Endothelial cell of umbilical vein (primary cell): Measurements from ENCODE around the gene CCT6A. TPM values are rescaled to one million over a fixed set of nuclear protein-coding genes. Genes with fewer than 3 reads are reported as not detected.

ENCODE experiments used
- BruUV-seq: library from RNA; stranded (reverse); fragments of 400-500 nt; replicated peaks from 2 replicates; lab custom pipeline; 2021; lab: Mats Ljungman, UMichigan
- CTCF ChIA-PET: fragments of 300-600, 350-600 bp; sonication (Branson Sonifier 250); formaldehyde crosslinking; loops from one replicate; lab custom pipeline; 2021; ENCODE audit warnings: antibody characterized with exemption, inconsistent platforms; lab: Charles Lee
- POLR2A ChIA-PET: fragments of 300-600, 350-600 bp; sonication (Branson Sonifier 250); formaldehyde crosslinking; loops from one replicate; lab custom pipeline; 2021; ENCODE audit warnings: antibody characterized with exemption, inconsistent platforms; lab: Charles Lee
- DNase-seq: peaks from one replicate; pipeline ENCODE4 v3.0.0-alpha.2; 2011; ENCODE audit warnings: low read depth, low spot score
- FAIRE-seq: peaks from 2 replicates; lab custom pipeline; 2011; peaks lifted over from hg19 to GRCh38; lab: Jason Lieb, UNC
- H2AFZ ChIP-seq: 2 replicates; pipeline ENCODE4 v1.6.0; 2012; ENCODE audit warnings: low read depth, low read length, control low read depth, inconsistent platforms
- H3K27ac ChIP-seq: 2 replicates; pipeline ENCODE4 v1.5.1; 2011; ENCODE audit warnings: low read depth, mild to moderate bottlenecking, control low read depth, low read length, moderate library complexity; ENCODE audit not compliant: insufficient read depth
- H3K27me3 ChIP-seq, 2 experiments: 2 replicates each; pipeline versions ENCODE4 v1.6.0 to v1.6.1; 2011; ENCODE audit warnings: low read length in 2 of 2, mixed read lengths in 1 of 2; ENCODE audit not compliant: control insufficient read depth in 2 of 2, insufficient read depth in 2 of 2
- H3K36me3 ChIP-seq, 2 experiments: 2 replicates in 1 of 2; 3 replicates in 1 of 2; pipeline ENCODE4 v1.5.1; 2011; ENCODE audit warnings: low read length in 2 of 2, mild to moderate bottlenecking in 1 of 2, moderate library complexity in 1 of 2; ENCODE audit not compliant: control insufficient read depth in 2 of 2, insufficient read depth in 2 of 2; ENCODE audit errors: extremely low read depth in 1 of 2
- H3K4me1 ChIP-seq: 3 replicates; pipeline ENCODE4 v1.5.1; 2011; ENCODE audit warnings: mild to moderate bottlenecking, low read length; ENCODE audit not compliant: control insufficient read depth, insufficient read depth; ENCODE audit errors: extremely low read depth
- H3K4me2 ChIP-seq: 2 replicates; pipeline ENCODE4 v1.6.1; 2011; ENCODE audit warnings: low read length, control low read depth, mixed read lengths; ENCODE audit not compliant: insufficient read depth
- H3K4me3 ChIP-seq, 3 experiments: fragments of 200-600 bp in 1 of 3; sonication (generic), shearing (Covaris generic) in 1 of 3; replicated peaks in 1 of 3; 2 replicates each; pipeline ENCODE4 v1.5.1; 2011 to 2016; ENCODE audit warnings: control low read depth in 3 of 3, low read length in 3 of 3, mild to moderate bottlenecking in 2 of 3, inconsistent platforms in 1 of 3, low read depth in 1 of 3, moderate library complexity in 1 of 3; ENCODE audit not compliant: insufficient read depth in 1 of 3
- H3K79me2 ChIP-seq: 2 replicates; pipeline ENCODE4 v1.6.0; 2012; ENCODE audit warnings: low read length, inconsistent platforms; ENCODE audit not compliant: control insufficient read depth, insufficient read depth
- H3K9ac ChIP-seq: replicated peaks from 2 replicates; pipeline ENCODE3; 2011; ENCODE audit warnings: low read length, control low read depth; ENCODE audit not compliant: insufficient read depth; ENCODE audit errors: extremely low read depth
- H3K9me1 ChIP-seq: replicated peaks from 3 replicates; pipeline ENCODE4 v1.6.0; 2011; ENCODE audit warnings: mild to moderate bottlenecking, low read length; ENCODE audit not compliant: control insufficient read depth, insufficient read depth; ENCODE audit errors: extremely low read depth
- H3K9me3 ChIP-seq: replicated peaks from 2 replicates; pipeline ENCODE4 v1.5.1; 2012; ENCODE audit warnings: low read length, inconsistent platforms; ENCODE audit not compliant: control insufficient read depth, insufficient read depth
- H4K20me1 ChIP-seq: replicated peaks from 2 replicates; pipeline ENCODE3; 2011; ENCODE audit warnings: mild to moderate bottlenecking, low read length; ENCODE audit not compliant: control insufficient read depth, insufficient read depth; ENCODE audit errors: extremely low read depth
- EZH2 ChIP-seq: IDR thresholded peaks from 2 replicates; pipeline ENCODE4 v1.6.1; 2012; ENCODE audit warnings: borderline replicate concordance, low read depth, mild to moderate bottlenecking, moderate library complexity, low read length, inconsistent platforms; ENCODE audit not compliant: severe bottlenecking
- FOS ChIP-seq: IDR thresholded peaks from 2 replicates; pipeline ENCODE4 v1.6.1; 2011; ENCODE audit warnings: mild to moderate bottlenecking, low read length, moderate library complexity, borderline replicate concordance; ENCODE audit not compliant: insufficient read depth
- GATA2 ChIP-seq: IDR thresholded peaks from 2 replicates; pipeline ENCODE4 v1.7.0; 2011; ENCODE audit warnings: low read depth, mild to moderate bottlenecking, moderate library complexity, mixed read lengths, low read length; ENCODE audit not compliant: insufficient read length, insufficient read depth
- JUN ChIP-seq: IDR thresholded peaks from 2 replicates; pipeline ENCODE4 v1.6.1; 2011; ENCODE audit warnings: borderline replicate concordance, low read depth; ENCODE audit not compliant: insufficient read length, insufficient read depth
- MYC ChIP-seq: IDR thresholded peaks from one replicate; pipeline ENCODE4 v1.6.1; 2011; ENCODE audit warnings: mild to moderate bottlenecking, low read depth, low read length
- POLR2A ChIP-seq: IDR thresholded peaks from 2 replicates; pipeline ENCODE4 v1.6.1; 2012; ENCODE audit warnings: low read depth, mild to moderate bottlenecking, control low read depth, low read length
- POLR2AphosphoS5 ChIP-seq: IDR thresholded peaks from 2 replicates; pipeline ENCODE4 v1.6.1; 2012; ENCODE audit warnings: low read depth, mild to moderate bottlenecking, control low read depth, low read length, moderate library complexity; ENCODE audit not compliant: insufficient read depth
- dilution Hi-C: fragments of 300-500 bp; cut with MboI; formaldehyde crosslinking; loops from one replicate; pipeline ENCODE4 v1.15.0; 2019; ENCODE audit warnings: low sequenced_read_pairs; ENCODE audit not compliant: extremely low pct_ligation_motif_present
- intact Hi-C: fragments of 100-400 bp; cut with micrococcal nuclease; formaldehyde crosslinking; loops from one replicate; pipeline ENCODE4 v1.10.0; 2022
- polyA plus RNA-seq, 4 experiments: library from polyadenylated mRNA; depleted of rRNA in 3 of 4; stranded (reverse) in 3 of 4; unstranded in 1 of 4; fragments of >200 nt; gene quantifications; 2 replicates each; pipeline versions ENCODE4 v1.2.1 to v1.2.3, GENCODE V29; 2011 to 2012; ENCODE audit warnings: missing spikeins in 1 of 4
- total RNA-seq: library from RNA; stranded (reverse); gene quantifications from 2 replicates; pipeline ENCODE4 v1.2.3, GENCODE V29; 2021
- TF ChIP-seq, protein P1 (sequence below), 2 donors: IDR thresholded peaks; 1 replicate in 1 of 2; 2 replicates in 1 of 2; pipeline ENCODE4 v1.5.1; 2011; ENCODE audit warnings: low read length in 2 of 2, mild to moderate bottlenecking in 2 of 2, moderate library complexity in 2 of 2, control low read depth in 1 of 2, inconsistent platforms in 1 of 2, low read depth in 1 of 2; ENCODE audit not compliant: insufficient read depth in 1 of 2; ENCODE audit errors: extremely low read depth in 1 of 2
- TF ChIP-seq, protein P2 (sequence below): IDR thresholded peaks from 2 replicates; pipeline ENCODE4 v1.6.1; 2011; ENCODE audit not compliant: insufficient read depth, insufficient read length

The CCT6A gene
- total and polyA plus RNA-seq, 2 donors (not counting 3 experiments of a cell fraction or from before 2014, with no cell fraction given) = 152 to 221 TPM

DNA sequence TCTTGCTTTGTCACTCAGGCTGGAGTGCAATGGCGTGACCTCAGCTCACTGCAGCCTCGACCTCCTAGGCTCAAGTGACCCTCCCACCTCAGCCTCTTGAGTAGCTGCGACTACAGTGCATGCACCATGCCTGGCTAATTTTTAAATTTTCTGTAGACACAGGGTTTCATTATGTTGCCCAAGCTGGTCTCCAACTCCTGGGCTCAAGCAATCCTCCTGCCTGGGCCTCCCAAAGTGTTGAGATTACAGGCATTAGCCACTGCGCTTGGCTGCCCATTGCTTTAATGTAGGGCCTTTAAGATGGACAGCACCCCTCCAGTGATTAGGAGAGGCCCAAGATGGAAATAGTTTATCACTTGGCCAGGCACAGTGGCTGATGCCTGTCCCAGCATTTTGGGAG is 47.8 kb upstream of the CCT6A start:
- intact Hi-C loops = loop anchor here (1.0 to 2.0 kb wide), 2 partner anchors 61 to 71 kb away; partner anchors contain the start of gene SUMF2
- H4K20me1 ChIP-seq = no peaks in the 10 kb centered on the region
- no peaks in the 10 kb centered on the region for H3K79me2 ChIP-seq
- dilution Hi-C loops = no loop called here
- no peaks in the 10 kb centered on the region for H3K9me1 ChIP-seq
- TF ChIP-seq EZH2 (no peak), JUN (no peak)
- TF ChIP-seq, protein P1, sequence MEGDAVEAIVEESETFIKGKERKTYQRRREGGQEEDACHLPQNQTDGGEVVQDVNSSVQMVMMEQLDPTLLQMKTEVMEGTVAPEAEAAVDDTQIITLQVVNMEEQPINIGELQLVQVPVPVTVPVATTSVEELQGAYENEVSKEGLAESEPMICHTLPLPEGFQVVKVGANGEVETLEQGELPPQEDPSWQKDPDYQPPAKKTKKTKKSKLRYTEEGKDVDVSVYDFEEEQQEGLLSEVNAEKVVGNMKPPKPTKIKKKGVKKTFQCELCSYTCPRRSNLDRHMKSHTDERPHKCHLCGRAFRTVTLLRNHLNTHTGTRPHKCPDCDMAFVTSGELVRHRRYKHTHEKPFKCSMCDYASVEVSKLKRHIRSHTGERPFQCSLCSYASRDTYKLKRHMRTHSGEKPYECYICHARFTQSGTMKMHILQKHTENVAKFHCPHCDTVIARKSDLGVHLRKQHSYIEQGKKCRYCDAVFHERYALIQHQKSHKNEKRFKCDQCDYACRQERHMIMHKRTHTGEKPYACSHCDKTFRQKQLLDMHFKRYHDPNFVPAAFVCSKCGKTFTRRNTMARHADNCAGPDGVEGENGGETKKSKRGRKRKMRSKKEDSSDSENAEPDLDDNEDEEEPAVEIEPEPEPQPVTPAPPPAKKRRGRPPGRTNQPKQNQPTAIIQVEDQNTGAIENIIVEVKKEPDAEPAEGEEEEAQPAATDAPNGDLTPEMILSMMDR (IDR thresholded peaks at IDR 0.05; ENCODE audit: extremely low read depth in 1 of 2, insufficient read depth in 1 of 2, low read depth in 1 of 2, low read length in 2 of 2) = no peak
- H3K27me3 ChIP-seq = no peaks in the 10 kb centered on the region
- H3K4me3 ChIP-seq = no peak overlapping the region
- BruUV-seq = no TSS peak
- CTCF ChIA-PET = interaction anchor here (1.5 to 6.1 kb wide), 6 partner anchors 11 to 88 kb away, joined by 4 to 100 read pairs (median 18); partner anchors contain the start of genes CCT6A, PHKG1, PSPH and SUMF2
- peaks cover 4% of the 10 kb centered on the region for H3K4me1 ChIP-seq
- no peak overlapping the region for H3K9ac ChIP-seq
- FAIRE-seq (no peak), DNase-seq (no peak)
- H3K36me3 ChIP-seq = no peaks in the 10 kb centered on the region
- no peaks in the 10 kb centered on the region for H3K9me3 ChIP-seq
- no peak overlapping the region for H3K27ac ChIP-seq
- POLR2A ChIA-PET = no interaction called here
- H2AFZ ChIP-seq = no peak overlapping the region
- H3K4me2 ChIP-seq = no peak overlapping the region

DNA sequence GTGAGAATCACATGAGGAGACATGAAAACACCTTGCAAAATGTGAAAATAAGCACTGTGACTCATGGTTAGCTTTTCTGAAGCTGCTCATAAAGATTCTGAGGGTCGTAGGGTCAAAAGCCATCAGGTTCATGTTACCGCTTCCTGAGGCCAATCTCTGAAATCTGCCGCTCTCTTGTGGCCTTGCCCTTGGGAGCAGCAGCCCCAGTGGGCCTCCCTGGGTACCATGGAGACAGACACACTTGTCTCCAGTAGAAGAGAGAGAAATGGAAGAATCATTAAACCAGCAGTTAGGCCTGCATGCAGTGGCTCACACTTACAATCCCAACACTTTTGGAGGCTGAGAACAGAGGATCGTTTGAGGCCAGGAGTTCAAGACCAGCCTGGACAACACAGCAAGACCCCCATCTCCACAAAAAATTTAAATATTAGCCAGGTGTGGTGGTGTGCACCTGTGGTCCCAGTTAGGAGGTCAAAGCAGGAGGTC is 44.4 kb upstream of the CCT6A start:
- Histone ChIP-seq H3K27ac (no peak overlapping the region), H3K9ac (no peak overlapping the region), H3K36me3 (no peaks in the 10 kb centered on the region), H3K9me1 (no peaks in the 10 kb centered on the region), H3K4me3 (no peak overlapping the region), H3K9me3 (no peaks in the 10 kb centered on the region), H3K4me2 (no peak overlapping the region), H4K20me1 (no peaks in the 10 kb centered on the region), H3K4me1 (no peaks in the 10 kb centered on the region), H3K79me2 (no peaks in the 10 kb centered on the region), H3K27me3 (no peaks in the 10 kb centered on the region), H2AFZ (no peak overlapping the region)
- no TSS peak for BruUV-seq
- TF ChIP-seq MYC (no peak), POLR2A (no peak), FOS (no peak), GATA2 (no peak), EZH2 (no peak), POLR2AphosphoS5 (no peak), JUN (no peak)
- TF ChIP-seq, protein P2, sequence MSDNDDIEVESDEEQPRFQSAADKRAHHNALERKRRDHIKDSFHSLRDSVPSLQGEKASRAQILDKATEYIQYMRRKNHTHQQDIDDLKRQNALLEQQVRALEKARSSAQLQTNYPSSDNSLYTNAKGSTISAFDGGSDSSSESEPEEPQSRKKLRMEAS = no peak
- TF ChIP-seq, protein P1 (IDR thresholded peaks at IDR 0.05; ENCODE audit: extremely low read depth in 1 of 2, insufficient read depth in 1 of 2, low read depth in 1 of 2, low read length in 2 of 2) = no peak
- FAIRE-seq (no peak), DNase-seq (no peak)
- POLR2A ChIA-PET = no interaction called here
- dilution Hi-C loops = no loop called here
- CTCF ChIA-PET = interaction anchor here (1.7 to 6.1 kb wide), 4 partner anchors 12 to 85 kb away, joined by 6 to 100 read pairs (median 22); partner anchors contain the start of genes PHKG1 and SUMF2
- intact Hi-C loops = no loop called here
